Medulla oblongata (tissue), 1 donor: ENCODE results near the gene KLF11.
A peak's percentile ranks its signal among the peaks of the same experiment; 100 is the strongest.
"Not testable (repeated sequence)": the region's sequence is repeated elsewhere in the genome, so short reads cannot be mapped to it uniquely, and the experiment has no call there.

ENCODE experiments used
- DNase-seq: peaks from one replicate; pipeline ENCODE4 v3.0.0-alpha.2; 2015; ENCODE audit errors: extremely low spot score

KLF11 gene

GRCh38 chr2:10009271-10009810 is 34.0 kb upstream of the KLF11 start:
- no peak for DNase-seq

GRCh38 chr2:10009811-10010781 is 33.3 kb upstream of the KLF11 start:
- peak; percentile 24 for DNase-seq

GRCh38 chr2:10010861-10011605 is 32.3 kb upstream of the KLF11 start:
- DNase-seq, result not testable (repeated sequence)

GRCh38 chr2:10011606-10012325 is 31.6 kb upstream of the KLF11 start:
- not testable (repeated sequence) for DNase-seq

GRCh38 chr2:10012366-10012962 is 30.9 kb upstream of the KLF11 start:
- DNase-seq, result not testable (repeated sequence)

- DNase-seq, result no peak
Observed at GRCh38 chr2:10012963-10013461, 30.3 kb upstream of the KLF11 start.

- not testable (repeated sequence) for DNase-seq
Observed at GRCh38 chr2:10013651-10014417, 29.5 kb upstream of the KLF11 start.

GRCh38 chr2:10014418-10015190 is 28.7 kb upstream of the KLF11 start:
- no peak for DNase-seq

GRCh38 chr2:10015376-10015989 is 27.9 kb upstream of the KLF11 start:
- not testable (repeated sequence) for DNase-seq

GRCh38 chr2:10016001-10016801 is 27.1 kb upstream of the KLF11 start:
- no peak for DNase-seq

GRCh38 chr2:10016802-10017258 is 26.5 kb upstream of the KLF11 start:
- no peak for DNase-seq

- no peak for DNase-seq
Observed at GRCh38 chr2:10017313-10017941, 25.9 kb upstream of the KLF11 start.

- DNase-seq, result no peak
Observed at GRCh38 chr2:10019174-10019573, 24.2 kb upstream of the KLF11 start.

- no peak for DNase-seq
Observed at GRCh38 chr2:10019602-10020400, 23.5 kb upstream of the KLF11 start.

- DNase-seq, result no peak
Observed at GRCh38 chr2:10022041-10022421, 21.3 kb upstream of the KLF11 start.

- DNase-seq, result no peak
Observed at GRCh38 chr2:10022445-10022844, 20.9 kb upstream of the KLF11 start.
